ENCODE data around the gene LUC7L2.

Gene LUC7L2

DNA sequence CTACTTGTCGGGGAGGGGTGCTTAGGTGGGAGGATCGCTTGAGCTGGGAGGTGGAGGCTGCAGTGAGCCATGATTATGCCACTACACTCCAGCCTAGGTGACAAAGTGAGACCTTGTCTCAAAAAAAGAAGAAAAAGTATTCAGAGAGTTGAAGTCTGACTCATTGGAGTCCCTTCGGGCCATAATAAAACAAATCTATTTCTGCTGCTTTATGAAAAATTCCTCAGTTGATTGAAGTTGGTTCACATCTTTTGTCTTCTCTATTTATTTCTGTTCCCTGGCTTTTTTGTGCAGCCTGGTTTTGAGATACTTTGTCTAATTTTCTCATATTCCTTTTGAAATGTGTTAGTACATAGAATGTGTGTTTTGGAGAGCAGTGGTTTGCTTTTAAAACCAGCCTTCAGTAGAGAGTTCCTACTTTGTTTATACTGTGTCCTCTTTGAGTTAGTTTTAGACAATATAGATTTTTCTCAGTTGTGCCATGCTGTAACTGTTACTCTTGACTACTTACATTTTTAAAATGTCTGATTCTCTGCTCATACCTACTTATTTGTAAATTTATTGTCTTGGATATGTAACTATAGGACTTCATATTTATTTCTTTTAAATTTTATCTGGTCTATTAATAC, 36.7 kb downstream of the LUC7L2 start:
- DNase-seq (ENCODE audit: low read depth in 1 of 2, low spot score in 1 of 2) = no peak
- no peak overlapping the region for H3K27ac ChIP-seq (replicated peaks)
- no peaks in the 10 kb centered on the region for H3K27me3 ChIP-seq (ENCODE audit: insufficient read depth, poor library complexity, severe bottlenecking)
- no peak overlapping the region for H3K4me3 ChIP-seq (replicated peaks; ENCODE audit: insufficient read depth, low read length)
- TF ChIP-seq, protein P1, sequence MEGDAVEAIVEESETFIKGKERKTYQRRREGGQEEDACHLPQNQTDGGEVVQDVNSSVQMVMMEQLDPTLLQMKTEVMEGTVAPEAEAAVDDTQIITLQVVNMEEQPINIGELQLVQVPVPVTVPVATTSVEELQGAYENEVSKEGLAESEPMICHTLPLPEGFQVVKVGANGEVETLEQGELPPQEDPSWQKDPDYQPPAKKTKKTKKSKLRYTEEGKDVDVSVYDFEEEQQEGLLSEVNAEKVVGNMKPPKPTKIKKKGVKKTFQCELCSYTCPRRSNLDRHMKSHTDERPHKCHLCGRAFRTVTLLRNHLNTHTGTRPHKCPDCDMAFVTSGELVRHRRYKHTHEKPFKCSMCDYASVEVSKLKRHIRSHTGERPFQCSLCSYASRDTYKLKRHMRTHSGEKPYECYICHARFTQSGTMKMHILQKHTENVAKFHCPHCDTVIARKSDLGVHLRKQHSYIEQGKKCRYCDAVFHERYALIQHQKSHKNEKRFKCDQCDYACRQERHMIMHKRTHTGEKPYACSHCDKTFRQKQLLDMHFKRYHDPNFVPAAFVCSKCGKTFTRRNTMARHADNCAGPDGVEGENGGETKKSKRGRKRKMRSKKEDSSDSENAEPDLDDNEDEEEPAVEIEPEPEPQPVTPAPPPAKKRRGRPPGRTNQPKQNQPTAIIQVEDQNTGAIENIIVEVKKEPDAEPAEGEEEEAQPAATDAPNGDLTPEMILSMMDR (IDR thresholded peaks at IDR 0.05; ENCODE audit: insufficient read depth, low read length) = no peak
- no peak for TF ChIP-seq POLR2AphosphoS5 (IDR thresholded peaks at IDR 0.05; ENCODE audit: low read depth)
- TF ChIP-seq GABPA (IDR thresholded peaks at IDR 0.05; ENCODE audit: low read depth) = no peak
- TF ChIP-seq, protein P2, sequence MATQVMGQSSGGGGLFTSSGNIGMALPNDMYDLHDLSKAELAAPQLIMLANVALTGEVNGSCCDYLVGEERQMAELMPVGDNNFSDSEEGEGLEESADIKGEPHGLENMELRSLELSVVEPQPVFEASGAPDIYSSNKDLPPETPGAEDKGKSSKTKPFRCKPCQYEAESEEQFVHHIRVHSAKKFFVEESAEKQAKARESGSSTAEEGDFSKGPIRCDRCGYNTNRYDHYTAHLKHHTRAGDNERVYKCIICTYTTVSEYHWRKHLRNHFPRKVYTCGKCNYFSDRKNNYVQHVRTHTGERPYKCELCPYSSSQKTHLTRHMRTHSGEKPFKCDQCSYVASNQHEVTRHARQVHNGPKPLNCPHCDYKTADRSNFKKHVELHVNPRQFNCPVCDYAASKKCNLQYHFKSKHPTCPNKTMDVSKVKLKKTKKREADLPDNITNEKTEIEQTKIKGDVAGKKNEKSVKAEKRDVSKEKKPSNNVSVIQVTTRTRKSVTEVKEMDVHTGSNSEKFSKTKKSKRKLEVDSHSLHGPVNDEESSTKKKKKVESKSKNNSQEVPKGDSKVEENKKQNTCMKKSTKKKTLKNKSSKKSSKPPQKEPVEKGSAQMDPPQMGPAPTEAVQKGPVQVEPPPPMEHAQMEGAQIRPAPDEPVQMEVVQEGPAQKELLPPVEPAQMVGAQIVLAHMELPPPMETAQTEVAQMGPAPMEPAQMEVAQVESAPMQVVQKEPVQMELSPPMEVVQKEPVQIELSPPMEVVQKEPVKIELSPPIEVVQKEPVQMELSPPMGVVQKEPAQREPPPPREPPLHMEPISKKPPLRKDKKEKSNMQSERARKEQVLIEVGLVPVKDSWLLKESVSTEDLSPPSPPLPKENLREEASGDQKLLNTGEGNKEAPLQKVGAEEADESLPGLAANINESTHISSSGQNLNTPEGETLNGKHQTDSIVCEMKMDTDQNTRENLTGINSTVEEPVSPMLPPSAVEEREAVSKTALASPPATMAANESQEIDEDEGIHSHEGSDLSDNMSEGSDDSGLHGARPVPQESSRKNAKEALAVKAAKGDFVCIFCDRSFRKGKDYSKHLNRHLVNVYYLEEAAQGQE (IDR thresholded peaks at IDR 0.05; ENCODE audit: insufficient replicate concordance, low read depth) = no peak

DNA sequence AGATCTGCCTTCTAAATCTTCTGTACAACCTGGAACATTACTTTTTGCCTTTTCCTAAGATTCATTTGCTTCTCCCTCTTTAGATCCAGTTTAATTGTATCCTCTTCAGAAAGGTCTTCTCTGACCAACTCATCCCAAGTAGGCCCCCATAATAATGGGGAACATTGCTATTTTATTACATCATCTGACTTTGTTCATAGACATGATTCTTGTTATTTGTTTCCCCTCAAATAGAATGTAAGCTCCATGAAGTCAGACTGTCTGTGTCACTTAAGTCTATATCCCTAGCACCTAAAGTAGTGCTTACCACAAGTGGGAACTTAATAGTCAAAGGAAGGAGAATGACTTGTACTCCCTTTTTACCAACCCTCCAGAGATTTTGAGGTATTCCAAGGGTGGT, 37.5 kb downstream of the LUC7L2 start:
- DNase-seq (ENCODE audit: low read depth in 1 of 2, low spot score in 1 of 2) = no peak
- no peak overlapping the region for H3K4me3 ChIP-seq (replicated peaks; ENCODE audit: insufficient read depth, low read length)
- TF ChIP-seq, protein P1 (IDR thresholded peaks at IDR 0.05; ENCODE audit: insufficient read depth, low read length) = no peak
- TF ChIP-seq SPI1 (IDR thresholded peaks at IDR 0.05; ENCODE audit: borderline replicate concordance, low read depth) = no peak
- TF ChIP-seq, protein P2 (IDR thresholded peaks at IDR 0.05; ENCODE audit: insufficient replicate concordance, low read depth) = no peak
- no peak for TF ChIP-seq GABPA (IDR thresholded peaks at IDR 0.05; ENCODE audit: low read depth)
- TF ChIP-seq POLR2AphosphoS5 (IDR thresholded peaks at IDR 0.05; ENCODE audit: low read depth) = no peak
- H3K27me3 ChIP-seq (ENCODE audit: insufficient read depth, poor library complexity, severe bottlenecking) = no peaks in the 10 kb centered on the region
- H3K27ac ChIP-seq (replicated peaks) = no peak overlapping the region

DNA sequence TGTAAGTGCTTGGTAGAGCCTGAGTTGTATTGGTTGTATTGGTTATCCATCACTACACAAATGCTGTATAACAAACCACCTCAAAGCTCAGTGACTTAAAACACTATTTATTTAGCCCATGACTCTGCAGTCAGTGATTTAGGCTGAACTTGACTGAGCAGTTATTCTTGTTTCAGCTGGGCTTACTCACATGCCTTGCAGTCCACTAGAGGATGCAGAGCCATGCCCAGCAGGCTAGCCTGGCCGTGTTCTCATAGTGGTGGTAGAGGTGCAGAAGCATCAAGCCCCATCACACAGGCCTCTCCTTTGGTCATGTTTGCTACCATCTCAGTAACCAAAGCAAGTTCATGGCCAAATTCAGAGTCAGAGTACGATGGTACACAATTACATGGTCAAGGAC, 43.9 kb downstream of the LUC7L2 start:
- TF ChIP-seq SPI1 (IDR thresholded peaks at IDR 0.05; ENCODE audit: borderline replicate concordance, low read depth) (no peak), POLR2AphosphoS5 (IDR thresholded peaks at IDR 0.05; ENCODE audit: low read depth) (no peak)
- TF ChIP-seq, protein P1 (IDR thresholded peaks at IDR 0.05; ENCODE audit: insufficient read depth, low read length) = no peak
- TF ChIP-seq, protein P2 (IDR thresholded peaks at IDR 0.05; ENCODE audit: insufficient replicate concordance, low read depth) = no peak
- Histone ChIP-seq H3K4me3 (replicated peaks; ENCODE audit: insufficient read depth, low read length) (no peak overlapping the region), H3K27me3 (ENCODE audit: insufficient read depth, poor library complexity, severe bottlenecking) (no peaks in the 10 kb centered on the region), H3K27ac (replicated peaks) (no peak overlapping the region)
- no peak for DNase-seq (ENCODE audit: low read depth in 1 of 2, low spot score in 1 of 2)
